Measurements from ENCODE around the gene MOCS1. TPM values are rescaled to one million over a fixed set of nuclear protein-coding genes. Genes with fewer than 3 reads are reported as not detected.

MOCS1 gene
- total and polyA plus RNA-seq, 2 experiments from 2014 or later, result 7.3 to 9.0 TPM

GRCh38 chr6:39965751-39966150, 31.5 kb upstream of the MOCS1 start:
- in situ Hi-C loops (cut with MboI), result no loop called here
- 88 to 93% methylated on average over 2 of the region's 2 CpGs for WGBS, 2 experiments (ENCODE audit: low coverage in 1 of 2, low lambda C conversion rate in 2 of 2, missing lambda C conversion rate in 2 of 2)
- Histone ChIP-seq H3K27ac (no peak overlapping the region), H3F3A (ENCODE audit: insufficient read depth) (no peaks in the 10 kb centered on the region), H3K79me2 (ENCODE audit: insufficient read depth) (no peaks in the 10 kb centered on the region), H4K20me1 (ENCODE audit: insufficient read depth) (no peaks in the 10 kb centered on the region), H3K4me1 (ENCODE audit: insufficient read depth) (peaks cover 4% of the 10 kb centered on the region; the same call in 1 of the 2 replicates), H3K9ac (no peak overlapping the region), H3K27me3 (replicated peaks; ENCODE audit: insufficient read depth) (0 out of 2 replicates have a peak, but pooled peaks cover 7% of the 10 kb centered on the region), H3K36me3 (ENCODE audit: low read depth) (no peaks in the 10 kb centered on the region), H2AFZ (no peak overlapping the region), H3K4me3 (no peak overlapping the region), H3K9me2 (ENCODE audit: insufficient read depth) (no peaks in the 10 kb centered on the region), H3K4me2 (ENCODE audit: unreplicated experiment) (no peak overlapping the region), H3K9me3 (ENCODE audit: low read depth) (no peaks in the 10 kb centered on the region)
- no peak for TF ChIP-seq EZH2 (IDR thresholded peaks at IDR 0.05; ENCODE audit: insufficient read depth, poor library complexity, severe bottlenecking)
- no peak for TF ChIP-seq EZH2phosphoT487 (IDR thresholded peaks at IDR 0.05; ENCODE audit: insufficient read depth, low read depth)
- no peak for DNase-seq

GRCh38 chr6:39964530-39964929, 30.3 kb upstream of the MOCS1 start:
- H3K79me2 ChIP-seq (ENCODE audit: insufficient read depth), result no peaks in the 10 kb centered on the region
- in situ Hi-C loops (cut with MboI), result no loop called here
- no peak overlapping the region for H2AFZ ChIP-seq
- no peak overlapping the region for H3K4me3 ChIP-seq
- H3K9me2 ChIP-seq (ENCODE audit: insufficient read depth), result no peaks in the 10 kb centered on the region
- H3K4me1 ChIP-seq (ENCODE audit: insufficient read depth), result peaks cover 4% of the 10 kb centered on the region; the same call in 1 of the 2 replicates
- 83 to 89% methylated on average over 2 of the region's 2 CpGs for WGBS, 2 experiments (ENCODE audit: low coverage in 1 of 2, low lambda C conversion rate in 2 of 2, missing lambda C conversion rate in 2 of 2)
- H3K9ac ChIP-seq, result no peak overlapping the region
- H3K9me3 ChIP-seq (ENCODE audit: low read depth), result no peaks in the 10 kb centered on the region
- TF ChIP-seq EZH2phosphoT487 (IDR thresholded peaks at IDR 0.05; ENCODE audit: insufficient read depth, low read depth) (no peak), EZH2 (IDR thresholded peaks at IDR 0.05; ENCODE audit: insufficient read depth, poor library complexity, severe bottlenecking) (no peak)
- H3K4me2 ChIP-seq (ENCODE audit: unreplicated experiment), result no peak overlapping the region
- 0 out of 2 replicates have a peak, but pooled peaks cover 3% of the 10 kb centered on the region for H3K27me3 ChIP-seq (replicated peaks; ENCODE audit: insufficient read depth)
- no peaks in the 10 kb centered on the region for H3F3A ChIP-seq (ENCODE audit: insufficient read depth)
- H4K20me1 ChIP-seq (ENCODE audit: insufficient read depth), result no peaks in the 10 kb centered on the region
- no peaks in the 10 kb centered on the region for H3K36me3 ChIP-seq (ENCODE audit: low read depth)
- H3K27ac ChIP-seq, result no peak overlapping the region
- DNase-seq, result no peak

GRCh38 chr6:39964094-39964493, 29.8 kb upstream of the MOCS1 start:
- H3K36me3 ChIP-seq (ENCODE audit: low read depth), result no peaks in the 10 kb centered on the region
- H2AFZ ChIP-seq, result no peak overlapping the region
- in situ Hi-C loops (cut with MboI), result no loop called here
- H3K9me2 ChIP-seq (ENCODE audit: insufficient read depth), result no peaks in the 10 kb centered on the region
- no peak overlapping the region for H3K9ac ChIP-seq
- TF ChIP-seq EZH2phosphoT487 (IDR thresholded peaks at IDR 0.05; ENCODE audit: insufficient read depth, low read depth) (no peak), EZH2 (IDR thresholded peaks at IDR 0.05; ENCODE audit: insufficient read depth, poor library complexity, severe bottlenecking) (no peak)
- H3K27me3 ChIP-seq (replicated peaks; ENCODE audit: insufficient read depth), result no peaks in the 10 kb centered on the region
- H3F3A ChIP-seq (ENCODE audit: insufficient read depth), result no peaks in the 10 kb centered on the region
- H3K9me3 ChIP-seq (ENCODE audit: low read depth), result no peaks in the 10 kb centered on the region
- H3K79me2 ChIP-seq (ENCODE audit: insufficient read depth), result no peaks in the 10 kb centered on the region
- DNase-seq, result no peak
- H3K4me3 ChIP-seq, result no peak overlapping the region
- no peaks in the 10 kb centered on the region for H4K20me1 ChIP-seq (ENCODE audit: insufficient read depth)
- WGBS, 2 experiments (ENCODE audit: low coverage in 1 of 2, low lambda C conversion rate in 2 of 2, missing lambda C conversion rate in 2 of 2), result 51 to 52% methylated on average over 6 of the region's 6 CpGs
- no peak overlapping the region for H3K4me2 ChIP-seq (ENCODE audit: unreplicated experiment)
- peaks cover 4% of the 10 kb centered on the region; the same call in 1 of the 2 replicates for H3K4me1 ChIP-seq (ENCODE audit: insufficient read depth)
- H3K27ac ChIP-seq, result no peak overlapping the region

DNA sequence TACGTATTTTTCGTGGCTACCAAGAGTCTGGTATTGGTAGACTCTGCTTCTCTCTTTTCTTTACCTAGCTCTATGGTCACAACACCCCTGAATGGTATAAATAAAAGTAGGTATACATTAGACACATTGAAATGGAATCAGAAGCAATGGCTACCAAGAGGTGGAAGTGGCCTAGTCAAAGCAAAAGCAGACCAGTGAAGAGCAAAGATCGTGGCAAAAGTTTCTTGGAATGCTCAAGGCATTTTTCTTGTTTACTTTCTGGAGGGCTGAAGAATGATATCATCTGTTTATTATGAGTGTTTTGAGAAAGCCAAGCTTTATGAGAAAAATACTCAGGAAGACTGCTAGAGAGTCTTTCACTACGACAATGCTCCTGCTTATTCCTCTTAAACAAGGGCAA, 28.6 kb upstream of the MOCS1 start:
- Histone ChIP-seq H3K9ac (no peak overlapping the region), H3K9me3 (ENCODE audit: low read depth) (no peaks in the 10 kb centered on the region), H3K4me3 (no peak overlapping the region), H3F3A (ENCODE audit: insufficient read depth) (no peaks in the 10 kb centered on the region), H3K36me3 (ENCODE audit: low read depth) (no peaks in the 10 kb centered on the region), H3K4me2 (ENCODE audit: unreplicated experiment) (no peak overlapping the region), H4K20me1 (ENCODE audit: insufficient read depth) (no peaks in the 10 kb centered on the region), H3K9me2 (ENCODE audit: insufficient read depth) (no peaks in the 10 kb centered on the region), H3K4me1 (ENCODE audit: insufficient read depth) (peaks cover 4% of the 10 kb centered on the region; the same call in 1 of the 2 replicates), H3K27ac (no peak overlapping the region), H3K79me2 (ENCODE audit: insufficient read depth) (no peaks in the 10 kb centered on the region), H3K27me3 (replicated peaks; ENCODE audit: insufficient read depth) (no peaks in the 10 kb centered on the region), H2AFZ (no peak overlapping the region)
- 14 to 17% methylated on average over 4 of the region's 4 CpGs for WGBS, 2 experiments (ENCODE audit: low coverage in 1 of 2, low lambda C conversion rate in 2 of 2, missing lambda C conversion rate in 2 of 2)
- peak; percentile 28 for DNase-seq
- in situ Hi-C loops (cut with MboI), result no loop called here
- TF ChIP-seq EZH2phosphoT487 (IDR thresholded peaks at IDR 0.05; ENCODE audit: insufficient read depth, low read depth) (no peak), EZH2 (IDR thresholded peaks at IDR 0.05; ENCODE audit: insufficient read depth, poor library complexity, severe bottlenecking) (no peak)

DNA sequence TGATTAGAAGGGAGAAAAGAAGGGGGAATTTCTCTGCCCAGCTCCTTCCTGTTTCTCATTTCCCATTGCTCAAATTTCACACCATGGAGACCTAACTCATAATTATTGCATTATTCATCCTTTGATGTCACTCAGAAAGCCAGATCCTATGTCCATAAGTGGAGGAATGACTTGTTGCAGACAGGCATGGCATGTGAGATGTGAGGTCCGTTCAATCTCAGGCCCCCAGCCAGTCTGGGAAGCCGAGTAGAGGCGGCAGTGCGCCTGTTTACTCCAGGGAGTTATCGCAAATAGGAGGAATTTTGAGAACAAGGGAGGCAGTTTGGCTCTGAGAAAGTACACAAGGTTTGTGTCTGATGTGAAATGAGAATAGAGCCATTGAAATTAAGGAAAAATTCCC, 26.9 kb upstream of the MOCS1 start:
- no peaks in the 10 kb centered on the region for H3K79me2 ChIP-seq (ENCODE audit: insufficient read depth)
- WGBS, 2 experiments (ENCODE audit: low coverage in 1 of 2, low lambda C conversion rate in 2 of 2, missing lambda C conversion rate in 2 of 2), result 9 to 10% methylated on average over 5 of the region's 5 CpGs
- peak overlapping the region; percentile 64 for H2AFZ ChIP-seq
- H3K27ac ChIP-seq, result no peak overlapping the region
- TF ChIP-seq EZH2 (IDR thresholded peaks at IDR 0.05; ENCODE audit: insufficient read depth, poor library complexity, severe bottlenecking), result no peak
- TF ChIP-seq EZH2phosphoT487 (IDR thresholded peaks at IDR 0.05; ENCODE audit: insufficient read depth, low read depth), result no peak
- no peaks in the 10 kb centered on the region for H3K9me2 ChIP-seq (ENCODE audit: insufficient read depth)
- no peak overlapping the region for H3K9ac ChIP-seq
- H3F3A ChIP-seq (ENCODE audit: insufficient read depth), result no peaks in the 10 kb centered on the region
- H3K27me3 ChIP-seq (replicated peaks; ENCODE audit: insufficient read depth), result no peaks in the 10 kb centered on the region
- peak; percentile 6 for DNase-seq
- H3K36me3 ChIP-seq (ENCODE audit: low read depth), result no peaks in the 10 kb centered on the region
- H3K4me3 ChIP-seq, result no peak overlapping the region
- in situ Hi-C loops (cut with MboI), result no loop called here
- peaks cover 4% of the 10 kb centered on the region; the same call in 1 of the 2 replicates for H3K4me1 ChIP-seq (ENCODE audit: insufficient read depth)
- no peaks in the 10 kb centered on the region for H3K9me3 ChIP-seq (ENCODE audit: low read depth)
- peak overlapping the region; percentile 24 for H3K4me2 ChIP-seq (ENCODE audit: unreplicated experiment)
- no peaks in the 10 kb centered on the region for H4K20me1 ChIP-seq (ENCODE audit: insufficient read depth)
